ENCODE data around the gene PARD3. TPM values are rescaled to one million over a fixed set of nuclear protein-coding genes. Genes with fewer than 3 reads are reported as not detected.
"Not testable (repeated sequence)": the region's sequence is repeated elsewhere in the genome, so short reads cannot be mapped to it uniquely, and the experiment has no call there.

The PARD3 gene
- total RNA-seq, 1 donor from 2014 or later = 64.5 TPM

- peak; percentile 50 for ATAC-seq
Observed at GRCh38 chr10:34286136-34286739, 528.9 kb downstream of the PARD3 start.

- ATAC-seq = no peak
Observed at GRCh38 chr10:34281661-34282582, 533.2 kb downstream of the PARD3 start.

GRCh38 chr10:34280599-34281374 is 534.3 kb downstream of the PARD3 start:
- peak; percentile 89 for ATAC-seq

GRCh38 chr10:34275626-34276130 is 539.4 kb downstream of the PARD3 start:
- ATAC-seq = no peak

GRCh38 chr10:34274906-34275305 is 540.2 kb downstream of the PARD3 start:
- ATAC-seq = no peak

GRCh38 chr10:34273340-34273739 is 541.8 kb downstream of the PARD3 start:
- peak; percentile 99 for ATAC-seq

- no peak for ATAC-seq
Observed at GRCh38 chr10:34272316-34272715, 542.8 kb downstream of the PARD3 start.

GRCh38 chr10:34268410-34268809 is 546.7 kb downstream of the PARD3 start:
- not testable (repeated sequence) for ATAC-seq

GRCh38 chr10:34262985-34263384 is 552.1 kb downstream of the PARD3 start:
- ATAC-seq = no peak

GRCh38 chr10:34260904-34261303 is 554.2 kb downstream of the PARD3 start:
- ATAC-seq = no peak

- ATAC-seq = no peak
Observed at GRCh38 chr10:34256216-34256615, 558.9 kb downstream of the PARD3 start.

- no peak for ATAC-seq
Observed at GRCh38 chr10:34255035-34255434, 560.1 kb downstream of the PARD3 start.

- ATAC-seq = peak; percentile 54
Observed at GRCh38 chr10:34254596-34254995, 560.5 kb downstream of the PARD3 start.

GRCh38 chr10:34252111-34252510 is 563.0 kb downstream of the PARD3 start:
- peak; percentile 25 for ATAC-seq

- no peak for ATAC-seq
Observed at GRCh38 chr10:34251177-34251576, 563.9 kb downstream of the PARD3 start.

GRCh38 chr10:34250722-34251121 is 564.4 kb downstream of the PARD3 start:
- no peak for ATAC-seq

- ATAC-seq = no peak
Observed at GRCh38 chr10:34249634-34250033, 565.5 kb downstream of the PARD3 start.

GRCh38 chr10:34247560-34247959 is 567.5 kb downstream of the PARD3 start:
- ATAC-seq = no peak

GRCh38 chr10:34244756-34245484 is 570.2 kb downstream of the PARD3 start:
- no peak for ATAC-seq

GRCh38 chr10:34241226-34242000 is 573.7 kb downstream of the PARD3 start:
- no peak for ATAC-seq

- ATAC-seq = no peak
Observed at GRCh38 chr10:34240039-34240438, 575.1 kb downstream of the PARD3 start.
